Tibial artery (tissue), 4 donors: ENCODE measurements around the gene TXNDC15.
"Not testable (repeated sequence)": the region's sequence is repeated elsewhere in the genome, so short reads cannot be mapped to it uniquely, and the experiment has no call there.

Experiments
- DNase-seq, 2 donors: peaks; one replicate each; pipeline ENCODE4 v3.0.0-alpha.2; 2019
- H3K27ac ChIP-seq, 2 donors: fragments of 200-600 bp; sonication (generic) in 1 of 2; 1 replicate in 1 of 2; 2 replicates in 1 of 2; pipeline ENCODE4 v1.5.1; 2018 to 2019; ENCODE audit warnings: mild to moderate bottlenecking in 1 of 2
- H3K27me3 ChIP-seq, 2 donors: fragments of 200-600 bp; sonication (generic) in 1 of 2; one replicate each; pipeline versions ENCODE4 v1.5.1 to v1.6.0; 2016 to 2019
- H3K36me3 ChIP-seq, 3 donors: fragments of 200-600 bp; sonication (generic) in 2 of 3; one replicate each; pipeline ENCODE4 v1.5.1; 2016 to 2019; ENCODE audit warnings: mild to moderate bottlenecking in 2 of 3
- H3K4me1 ChIP-seq, 4 donors: fragments of 200-600 bp; sonication (generic) in 2 of 4; 1 replicate in 3 of 4; 2 replicates in 1 of 4; pipeline ENCODE4 v1.5.1; 2016 to 2019
- H3K4me3 ChIP-seq, 2 donors: fragments of 200-600 bp; sonication (generic) in 1 of 2; 1 replicate in 1 of 2; 2 replicates in 1 of 2; pipeline ENCODE4 v1.5.1; 2018 to 2019; ENCODE audit warnings: mild to moderate bottlenecking in 2 of 2
- H3K9me3 ChIP-seq, 3 donors: fragments of 200-600 bp; sonication (generic) in 1 of 3; one replicate each; pipeline ENCODE4 v1.5.1; 2016 to 2019
- intact Hi-C: fragments of 100-400 bp; cut with DNase I; formaldehyde crosslinking; loops from one replicate; pipeline ENCODE4 v1.15.0; 2023; ENCODE audit warnings: low total_unique reads
- TF ChIP-seq, protein P1 (sequence below), 2 experiments: fragments of 200-600 bp in 1 of 2; fragments of 450-650 bp in 1 of 2; IDR thresholded peaks; one replicate each; pipeline ENCODE4 v1.5.1; 2017 to 2019; ENCODE audit warnings: antibody characterized with exemption in 2 of 2, mild to moderate bottlenecking in 1 of 2, moderate library complexity in 1 of 2

The TXNDC15 gene

DNA sequence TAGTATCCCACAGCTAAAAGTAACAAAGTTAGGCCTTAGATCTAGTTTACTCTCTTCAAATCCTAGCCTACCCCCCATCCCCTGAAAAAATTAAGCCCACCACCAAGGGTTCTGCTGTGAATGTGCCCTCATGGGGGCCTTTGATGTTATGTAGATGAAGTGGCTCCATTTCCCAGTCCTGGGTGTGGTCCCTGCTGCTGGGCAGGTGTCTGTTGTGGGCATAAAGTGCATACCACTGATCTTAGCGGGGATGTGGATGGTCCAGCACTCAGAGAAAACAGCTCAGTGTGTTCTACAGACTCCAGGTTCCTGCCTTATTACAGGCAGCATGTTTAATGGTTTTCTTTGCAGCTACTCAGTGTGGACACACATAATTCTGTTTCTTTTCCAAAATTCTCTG lies 32.6 kb downstream of the TXNDC15 start:
- Histone ChIP-seq H3K4me1 (peaks cover 0 to 6% (median 0%) of the 10 kb centered on the region in 4 donors), H3K9me3 (no peaks in the 10 kb centered on the region), H3K4me3 (no peak overlapping the region), H3K36me3 (peaks cover 2 to 28% (median 16%) of the 10 kb centered on the region in 3 donors), H3K27me3 (no peaks in the 10 kb centered on the region), H3K27ac (no peak overlapping the region)
- DNase-seq, result no peak
- intact Hi-C loops, result loop anchor here (10.0 kb wide), 3 partner anchors 128 to 502 kb away; partner anchors contain the start of genes CAMLG and PITX1
- TF ChIP-seq, protein P1, sequence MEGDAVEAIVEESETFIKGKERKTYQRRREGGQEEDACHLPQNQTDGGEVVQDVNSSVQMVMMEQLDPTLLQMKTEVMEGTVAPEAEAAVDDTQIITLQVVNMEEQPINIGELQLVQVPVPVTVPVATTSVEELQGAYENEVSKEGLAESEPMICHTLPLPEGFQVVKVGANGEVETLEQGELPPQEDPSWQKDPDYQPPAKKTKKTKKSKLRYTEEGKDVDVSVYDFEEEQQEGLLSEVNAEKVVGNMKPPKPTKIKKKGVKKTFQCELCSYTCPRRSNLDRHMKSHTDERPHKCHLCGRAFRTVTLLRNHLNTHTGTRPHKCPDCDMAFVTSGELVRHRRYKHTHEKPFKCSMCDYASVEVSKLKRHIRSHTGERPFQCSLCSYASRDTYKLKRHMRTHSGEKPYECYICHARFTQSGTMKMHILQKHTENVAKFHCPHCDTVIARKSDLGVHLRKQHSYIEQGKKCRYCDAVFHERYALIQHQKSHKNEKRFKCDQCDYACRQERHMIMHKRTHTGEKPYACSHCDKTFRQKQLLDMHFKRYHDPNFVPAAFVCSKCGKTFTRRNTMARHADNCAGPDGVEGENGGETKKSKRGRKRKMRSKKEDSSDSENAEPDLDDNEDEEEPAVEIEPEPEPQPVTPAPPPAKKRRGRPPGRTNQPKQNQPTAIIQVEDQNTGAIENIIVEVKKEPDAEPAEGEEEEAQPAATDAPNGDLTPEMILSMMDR (IDR thresholded peaks at IDR 0.05), result no peak

DNA sequence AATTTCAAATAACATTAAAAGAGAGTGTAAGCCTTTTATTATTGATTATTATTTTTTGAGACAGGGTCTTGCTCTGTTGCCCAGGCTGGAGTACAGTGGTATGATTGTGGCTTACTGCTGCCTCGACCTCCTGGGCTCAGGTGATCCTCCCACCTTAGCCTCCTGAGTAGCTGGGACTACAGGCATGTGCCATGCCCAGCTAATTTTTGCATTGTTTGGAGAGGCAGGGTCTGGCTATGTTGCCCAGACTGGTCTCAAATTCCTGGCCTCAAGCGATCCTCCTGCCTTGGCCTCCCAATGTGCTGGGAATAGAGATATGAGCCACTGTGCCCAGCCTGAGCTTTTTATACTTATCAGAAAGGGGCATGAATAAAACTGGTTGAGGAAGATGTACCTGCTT lies 36.6 kb downstream of the TXNDC15 start:
- H3K9me3 ChIP-seq, intact Hi-C loops, H3K4me3 ChIP-seq, H3K4me1 ChIP-seq, H3K27ac ChIP-seq, H3K27me3 ChIP-seq, DNase-seq: not testable (repeated sequence)
- peaks cover 19 to 60% (median 37%) of the 10 kb centered on the region in 3 donors for H3K36me3 ChIP-seq

DNA sequence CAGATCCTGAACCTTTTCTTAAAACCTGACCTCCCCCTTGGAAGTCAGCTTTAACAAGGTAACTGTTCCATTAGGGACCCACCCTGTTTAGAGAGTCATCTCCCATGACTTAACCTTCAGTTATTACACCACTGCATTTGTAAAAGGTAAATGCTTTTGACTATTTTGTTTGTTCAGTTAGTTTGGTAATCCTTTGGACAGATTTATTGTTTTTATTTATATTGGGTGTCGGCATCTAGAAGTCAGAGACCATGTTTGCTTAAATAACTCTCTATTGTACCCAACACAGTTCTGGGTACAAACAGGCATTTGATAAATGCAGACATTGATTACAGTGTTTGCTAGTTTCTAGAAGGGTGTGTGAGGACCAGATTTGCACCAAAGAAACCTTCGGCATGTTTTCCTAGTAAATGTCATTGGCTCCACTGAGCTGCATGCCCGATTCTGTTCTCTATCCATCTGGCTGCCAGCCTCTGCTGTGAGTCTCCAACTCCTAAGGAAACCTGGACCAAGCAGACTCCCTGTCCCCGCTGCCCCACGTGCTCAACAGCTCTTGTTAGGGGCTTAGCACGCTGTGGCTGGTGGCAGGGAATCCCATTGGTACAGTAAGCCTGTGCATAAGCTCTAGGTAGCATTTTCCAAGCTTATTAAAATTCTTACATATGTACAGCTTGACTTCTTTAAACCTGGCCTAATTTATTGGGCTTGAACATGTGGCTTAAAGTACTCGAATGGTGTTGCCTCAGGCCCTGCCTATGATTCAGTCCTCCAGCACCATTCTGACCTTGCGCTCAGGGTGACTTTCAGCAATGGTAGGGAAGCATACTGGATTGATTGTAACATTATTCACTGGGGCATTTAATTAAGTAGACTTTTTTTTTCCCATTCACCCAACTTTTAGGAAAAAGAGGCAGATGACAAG lies 37.4 kb downstream of the TXNDC15 start:
- Histone ChIP-seq H3K4me1 (no peaks in the 10 kb centered on the region), H3K36me3 (peaks cover 19 to 63% (median 40%) of the 10 kb centered on the region in 3 donors), H3K27ac (no peak overlapping the region), H3K4me3 (no peak overlapping the region), H3K9me3 (no peaks in the 10 kb centered on the region), H3K27me3 (no peaks in the 10 kb centered on the region)
- DNase-seq, result no peak
- TF ChIP-seq, protein P1 (IDR thresholded peaks at IDR 0.05), result no peak
- intact Hi-C loops, result no loop called here

DNA sequence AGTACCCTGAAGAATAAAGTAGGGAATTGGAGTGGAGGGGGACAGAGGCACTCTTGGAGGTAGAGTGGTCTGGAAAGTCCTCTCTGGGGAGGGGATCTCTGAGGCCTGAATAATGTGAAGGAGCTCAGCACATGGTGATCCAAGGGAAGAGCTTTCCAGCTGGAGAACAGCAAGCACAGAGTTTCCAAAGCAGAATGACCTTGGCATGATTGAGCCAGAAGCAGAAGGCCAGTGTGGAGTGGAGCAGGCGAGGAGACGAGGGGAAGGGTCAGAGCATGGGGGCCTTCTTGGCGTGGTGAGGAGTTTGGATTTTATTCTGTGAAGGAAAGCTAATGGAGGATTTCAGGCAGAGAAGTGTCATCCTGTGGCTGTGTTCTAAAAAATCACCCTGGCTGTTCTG lies 39.1 kb downstream of the TXNDC15 start:
- Histone ChIP-seq H3K36me3 (peaks cover 19 to 63% (median 40%) of the 10 kb centered on the region in 3 donors), H3K27me3 (no peaks in the 10 kb centered on the region), H3K4me1 (no peaks in the 10 kb centered on the region), H3K4me3 (no peak overlapping the region), H3K27ac (no peak overlapping the region), H3K9me3 (no peaks in the 10 kb centered on the region)
- DNase-seq, result no peak
- intact Hi-C loops, result no loop called here
- TF ChIP-seq, protein P1 (IDR thresholded peaks at IDR 0.05), result no peak

DNA sequence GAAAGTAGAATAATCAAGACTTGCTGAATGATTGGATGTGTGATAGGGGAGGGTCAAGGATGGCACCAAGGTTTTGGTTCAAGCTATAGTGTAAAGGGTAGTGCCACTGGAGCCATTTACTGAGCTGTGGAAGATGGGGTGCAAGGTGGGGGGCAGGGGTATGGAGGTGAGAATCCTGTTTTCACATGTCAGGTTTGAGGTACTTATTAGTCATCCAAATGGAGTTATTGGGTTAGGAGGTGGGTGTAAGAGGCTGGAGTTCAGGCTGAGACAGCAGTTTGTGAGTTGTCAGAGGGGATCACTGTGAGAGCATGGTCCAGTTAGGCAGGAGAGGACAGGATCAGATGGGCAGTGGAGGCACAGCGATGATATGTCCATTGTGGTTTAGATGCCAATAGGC lies 39.6 kb downstream of the TXNDC15 start:
- H3K36me3 ChIP-seq, result peaks cover 19 to 63% (median 40%) of the 10 kb centered on the region in 3 donors
- H3K4me3 ChIP-seq, result no peak overlapping the region
- H3K4me1 ChIP-seq, result no peaks in the 10 kb centered on the region
- no peak for DNase-seq
- intact Hi-C loops, result no loop called here
- H3K27me3 ChIP-seq, result no peaks in the 10 kb centered on the region
- TF ChIP-seq, protein P1 (IDR thresholded peaks at IDR 0.05), result no peak
- H3K27ac ChIP-seq, result no peak overlapping the region
- no peaks in the 10 kb centered on the region for H3K9me3 ChIP-seq

DNA sequence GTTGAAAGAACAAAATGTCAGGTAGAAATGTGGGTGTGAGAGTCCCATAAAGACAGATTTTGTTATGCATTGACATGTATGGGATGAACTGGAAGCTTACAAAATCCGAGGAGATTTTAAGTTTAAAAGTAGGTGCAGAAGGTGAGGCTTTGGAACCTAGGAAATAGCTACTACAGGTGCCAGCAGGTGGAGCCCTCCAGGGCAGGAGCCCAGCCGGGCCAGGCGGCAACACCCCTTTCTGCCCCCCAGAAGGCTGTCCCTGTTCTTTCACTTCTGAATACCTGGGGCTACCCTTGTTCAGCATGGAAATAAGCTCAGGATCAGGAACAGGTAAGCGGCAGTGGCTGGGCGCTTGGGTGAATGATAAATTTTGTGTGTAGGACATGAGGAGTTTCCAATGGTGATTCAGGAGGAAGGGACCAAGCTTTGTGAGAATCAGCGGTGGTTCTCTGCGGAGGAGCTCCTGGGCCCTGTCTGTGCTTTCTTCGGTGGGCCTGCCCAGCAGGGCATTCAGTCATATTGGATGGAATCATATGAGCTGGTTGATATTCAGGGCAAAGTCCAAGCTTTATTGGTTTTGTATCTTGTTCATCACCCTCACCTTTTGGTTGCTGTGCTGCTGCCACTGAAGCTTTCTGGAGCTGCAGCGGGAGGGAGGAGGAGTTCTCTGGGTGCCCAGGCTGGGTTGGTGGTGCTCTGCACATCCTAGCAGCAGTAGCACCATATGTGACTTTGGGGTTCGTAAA lies 43.1 kb downstream of the TXNDC15 start:
- DNase-seq, result no peak
- H3K27ac ChIP-seq, result no peak overlapping the region
- H3K4me1 ChIP-seq, result no peaks in the 10 kb centered on the region
- H3K36me3 ChIP-seq, result peaks cover 12 to 35% (median 21%) of the 10 kb centered on the region in 3 donors
- no peaks in the 10 kb centered on the region for H3K9me3 ChIP-seq
- TF ChIP-seq, protein P1 (IDR thresholded peaks at IDR 0.05), result no peak
- intact Hi-C loops, result no loop called here
- no peaks in the 10 kb centered on the region for H3K27me3 ChIP-seq
- H3K4me3 ChIP-seq, result no peak overlapping the region
